Ectodermal cell (in vitro differentiated cells): Measurements from ENCODE around the gene SELENOH. TPM values are rescaled to one million over a fixed set of nuclear protein-coding genes. Genes with fewer than 3 reads are reported as not detected.
"Not testable (repeated sequence)": the region's sequence is repeated elsewhere in the genome, so short reads cannot be mapped to it uniquely, and the experiment has no call there.

Experiments used
- H3K27ac ChIP-seq: 2 replicates; pipeline ENCODE4 v1.7.0; 2013; ENCODE audit warnings: mild to moderate bottlenecking, low read depth, low read length; ENCODE audit not compliant: insufficient read depth, poor library complexity, severe bottlenecking
- H3K27me3 ChIP-seq: 2 replicates; pipeline ENCODE4 v1.7.0; 2013; ENCODE audit warnings: mild to moderate bottlenecking, low read length; ENCODE audit not compliant: insufficient read depth, control insufficient read depth, poor library complexity, severe bottlenecking
- H3K36me3 ChIP-seq: one replicate; pipeline ENCODE4 v1.7.0; 2013; ENCODE audit warnings: low read length; ENCODE audit not compliant: control insufficient read depth, insufficient read depth
- H3K4me1 ChIP-seq: one replicate; pipeline ENCODE4 v1.7.0; 2013; ENCODE audit warnings: low read length; ENCODE audit not compliant: control insufficient read depth, insufficient read depth
- H3K4me3 ChIP-seq: 2 replicates; pipeline ENCODE4 v1.7.0; 2013; ENCODE audit warnings: low read depth, low read length, control low read depth; ENCODE audit not compliant: insufficient read depth
- H3K9me3 ChIP-seq: 2 replicates; pipeline ENCODE4 v1.7.0; 2013; ENCODE audit warnings: mild to moderate bottlenecking, low read length, moderate library complexity; ENCODE audit not compliant: control insufficient read depth
- WGBS, 2 experiments: methylation state at CpG; one replicate each; pipeline ENCODE4 v1.1.7; 2013; ENCODE audit warnings: missing lambda C conversion rate in 2 of 2; 5-methylcytosine and 5-hydroxymethylcytosine counted together
- polyA plus RNA-seq, 4 experiments: library from polyadenylated mRNA; stranded (reverse); fragments of 50-300 nt; gene quantifications; one replicate each; pipeline ENCODE4 v1.2.3, GENCODE V29; 2013

Gene SELENOH
- 170 TPM for polyA plus RNA-seq (2013, experiment 1 of 4)
- polyA plus RNA-seq (2013, experiment 2 of 4), result 159 TPM
- polyA plus RNA-seq (2013, experiment 3 of 4), result 184 TPM
- polyA plus RNA-seq (2013, experiment 4 of 4), result 183 TPM

- Histone ChIP-seq H3K27me3 (no peaks in the 10 kb centered on the region), H3K9me3 (no peaks in the 10 kb centered on the region), H3K4me1 (no peaks in the 10 kb centered on the region), H3K36me3 (peaks cover 32% of the 10 kb centered on the region), H3K27ac (peak within 1 kb of the TSS; percentile 89), H3K4me3 (peak within 1 kb of the TSS; percentile 97)
- WGBS, 2 experiments, result 1% methylated on average over 75 of the region's 75 CpGs
Observed at GRCh38 chr11:57741132-57742086, at the start of gene SELENOH. SELENOH (plus strand) TSS chr11:57741491; CDS start chr11:57741596, 105 bp downstream.

GRCh38 chr11:57698843-57699365 is 42.4 kb upstream of the SELENOH start:
- Histone ChIP-seq H3K27ac (no peak overlapping the region), H3K4me1 (no peaks in the 10 kb centered on the region), H3K27me3 (no peaks in the 10 kb centered on the region), H3K4me3 (no peak overlapping the region), H3K36me3 (peaks cover 53% of the 10 kb centered on the region), H3K9me3 (no peaks in the 10 kb centered on the region)
- 95% methylated on average over 18 of the region's 18 CpGs for WGBS, 2 experiments

GRCh38 chr11:57699813-57700212 is 41.5 kb upstream of the SELENOH start:
- 94% methylated on average over 10 of the region's 10 CpGs for WGBS, 2 experiments
- H3K27ac ChIP-seq, result no peak overlapping the region
- no peaks in the 10 kb centered on the region for H3K4me1 ChIP-seq
- H3K27me3 ChIP-seq, result no peaks in the 10 kb centered on the region
- H3K4me3 ChIP-seq, result no peak overlapping the region
- H3K9me3 ChIP-seq, result no peaks in the 10 kb centered on the region
- H3K36me3 ChIP-seq, result peaks cover 50% of the 10 kb centered on the region

- Histone ChIP-seq H3K4me1 (no peaks in the 10 kb centered on the region), H3K9me3 (no peaks in the 10 kb centered on the region), H3K36me3 (peaks cover 46% of the 10 kb centered on the region), H3K27me3 (no peaks in the 10 kb centered on the region), H3K4me3 (no peak overlapping the region), H3K27ac (no peak overlapping the region)
- 89 to 96% methylated on average over 3 of the region's 3 CpGs for WGBS, 2 experiments
Observed at GRCh38 chr11:57700425-57700824, 40.9 kb upstream of the SELENOH start.

GRCh38 chr11:57703341-57703740 is 38.0 kb upstream of the SELENOH start:
- no peaks in the 10 kb centered on the region for H3K4me1 ChIP-seq
- peaks cover 35% of the 10 kb centered on the region for H3K36me3 ChIP-seq
- no peaks in the 10 kb centered on the region for H3K9me3 ChIP-seq
- H3K4me3 ChIP-seq, result no peak overlapping the region
- WGBS, 2 experiments, result 98 to 99% methylated on average over 4 of the region's 4 CpGs
- H3K27me3 ChIP-seq, result no peaks in the 10 kb centered on the region
- no peak overlapping the region for H3K27ac ChIP-seq

- no peaks in the 10 kb centered on the region for H3K9me3 ChIP-seq
- no peak overlapping the region for H3K4me3 ChIP-seq
- no peaks in the 10 kb centered on the region for H3K4me1 ChIP-seq
- 68 to 87% methylated on average over 4 to 6 of the region's 6 CpGs for WGBS, 2 experiments
- no peaks in the 10 kb centered on the region for H3K27me3 ChIP-seq
- H3K36me3 ChIP-seq, result peaks cover 19% of the 10 kb centered on the region
- H3K27ac ChIP-seq, result no peak overlapping the region
Observed at GRCh38 chr11:57704932-57705331, 36.4 kb upstream of the SELENOH start.

GRCh38 chr11:57705432-57705831 is 35.9 kb upstream of the SELENOH start:
- WGBS, 2 experiments, result 89 to 96% methylated on average over 7 to 8 of the region's 8 CpGs
- not testable (repeated sequence) for H3K9me3 ChIP-seq, H3K4me1 ChIP-seq, H3K27ac ChIP-seq, H3K4me3 ChIP-seq, H3K27me3 ChIP-seq
- H3K36me3 ChIP-seq, result peaks cover 17% of the 10 kb centered on the region

- Histone ChIP-seq H3K27me3 (no peaks in the 10 kb centered on the region), H3K9me3 (no peaks in the 10 kb centered on the region), H3K36me3 (no peaks in the 10 kb centered on the region), H3K4me1 (peaks cover 8% of the 10 kb centered on the region), H3K27ac (no peak overlapping the region), H3K4me3 (no peak overlapping the region)
- 94 to 95% methylated on average over 5 of the region's 5 CpGs for WGBS, 2 experiments
Observed at GRCh38 chr11:57709802-57710367, 31.4 kb upstream of the SELENOH start.

GRCh38 chr11:57711414-57712255 is 29.7 kb upstream of the SELENOH start, which contains the start of gene MED19:
MED19 (minus strand) TSS chr11:57712215; CDS start chr11:57712179, 36 bp downstream.
- 11 to 12% methylated on average over 51 of the region's 51 CpGs for WGBS, 2 experiments
- Histone ChIP-seq H3K4me3 (peak within 1 kb of the TSS; percentile 100), H3K27me3 (no peaks in the 10 kb centered on the region), H3K27ac (peak within 1 kb of the TSS; percentile 92), H3K4me1 (peaks cover 8% of the 10 kb centered on the region), H3K9me3 (no peaks in the 10 kb centered on the region), H3K36me3 (no peaks in the 10 kb centered on the region)
